Pancreas (tissue), 10 donors: ENCODE data around the gene VIP. TPM values are rescaled to one million over a fixed set of nuclear protein-coding genes. Genes with fewer than 3 reads are reported as not detected.

Experiments
- ATAC-seq, 4 donors: fragments of 200-7000 bp; cut with Tn5 transposase; one replicate each; pipeline versions ENCODE4 v1.8.0 to v1.9.1; 2020; ENCODE audit warnings: mild to moderate bottlenecking in 4 of 4, moderate library complexity in 4 of 4
- DNase-seq, 6 donors: peaks; one replicate each; pipeline ENCODE4 v3.0.0-alpha.2; 2020
- FAIRE-seq: peaks from 2 replicates; lab custom pipeline; 2012; peaks lifted over from hg19 to GRCh38; lab: Jason Lieb, UNC
- H3K27ac ChIP-seq, 4 donors: fragments of 200-600 bp; sonication (generic); 1 replicate in 3 of 4; 2 replicates in 1 of 4; pipeline versions ENCODE4 v1.5.0 to v1.8.0; 2020
- H3K27me3 ChIP-seq, 4 donors: fragments of 200-600 bp; one replicate each; pipeline ENCODE4 v1.8.0; 2021
- H3K36me3 ChIP-seq, 3 donors: fragments of 200-600 bp; sonication (generic) in 1 of 3; one replicate each; pipeline versions ENCODE4 v1.5.0 to v1.8.0; 2020 to 2021
- H3K4me1 ChIP-seq, 3 donors: fragments of 200-600 bp; one replicate each; pipeline ENCODE4 v1.8.0; 2021
- H3K4me3 ChIP-seq, 4 donors: fragments of 200-600 bp; sonication (generic) in 2 of 4; one replicate each; pipeline versions ENCODE4 v1.5.0 to v1.8.0; 2020 to 2021
- H3K9me3 ChIP-seq, 4 donors: fragments of 200-600 bp; one replicate each; pipeline ENCODE4 v1.8.0; 2021
- WGBS, 2 donors: extraction: QIAGEN DNeasy Blood & Tissue Kit; methylation state at CpG; one replicate each; pipeline ENCODE4 v1.1.7; 2013; 5-methylcytosine and 5-hydroxymethylcytosine counted together
- intact Hi-C, 3 donors: fragments of 100-400 bp; cut with DNase I; formaldehyde crosslinking; loops; one replicate each; pipeline versions ENCODE4 v1.11.1 to v1.14.2; 2022
- polyA plus RNA-seq, 2 donors: library from polyadenylated mRNA; stranded (reverse); fragments of 200-250 nt; gene quantifications; one replicate each; pipeline ENCODE4 v1.2.3, GENCODE V29; 2013
- total RNA-seq, 6 donors: library from RNA; stranded (reverse); fragmentation: NEBNext Ultra II Directional in 4 of 6; extraction: Animal tissue kit (Norgen Biotek cat#: 25700) in 4 of 6; gene quantifications; one replicate each; pipeline versions ENCODE4 v1.2.1 to v1.2.4, GENCODE V29; 2021 to 2023
- TF ChIP-seq, protein P1 (sequence below), 4 donors: fragments of 200-600 bp; sonication (generic) in 3 of 4; IDR thresholded peaks; one replicate each; pipeline versions ENCODE4 v1.5.0 to v1.8.0; 2021; ENCODE audit warnings: antibody characterized with exemption in 4 of 4
- donor health status: healthy with polysubstance abuse.
- donor health status: DM: no; HTN: no; CAD: no; lungs with moderate emphysema.
- donor health status: DM: no; HTN: no; CAD: no.
- donor health status: control.
- donor health status: control.
- donor health status: Bipolar disorder and iron deficiency.
- donor health status: DM: yes; HTN: yes; CAD: no.
- donor health status: DM: no; HTN: no; CAD: no.
- donor health status: DM: no; HTN: no; CAD: no.
- donor health status: DM: yes; HTN: yes; CAD: no.

Gene VIP
- total and polyA plus RNA-seq, 8 donors, result 0.12 to 28.1 (median 1.7) TPM; not detected in 1

DNA sequence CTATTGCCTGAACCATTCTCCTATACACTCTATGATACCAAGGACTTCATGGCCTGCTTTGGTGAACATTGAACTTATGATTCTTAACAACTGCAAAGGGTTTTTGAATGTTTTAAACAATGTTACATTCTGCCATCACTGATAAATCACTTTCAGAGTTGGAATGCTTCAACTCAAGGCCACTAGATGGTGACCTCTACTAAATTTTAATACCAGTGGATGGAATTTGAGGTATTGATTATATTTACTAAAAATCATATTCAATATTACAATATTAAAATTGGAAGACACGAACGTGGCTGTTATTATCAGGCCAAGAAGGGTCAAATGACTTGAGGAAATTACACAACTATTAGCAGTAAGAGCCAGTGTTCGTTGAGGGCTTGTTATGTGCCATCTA, 34.3 kb upstream of the VIP start:
- Histone ChIP-seq H3K27me3 (no peaks in the 10 kb centered on the region), H3K36me3 (no peaks in the 10 kb centered on the region), H3K9me3 (no peaks in the 10 kb centered on the region), H3K4me3 (no peak overlapping the region), H3K4me1 (no peaks in the 10 kb centered on the region), H3K27ac (no peak overlapping the region)
- FAIRE-seq (no peak), DNase-seq (no peak), ATAC-seq (no peak)
- TF ChIP-seq, protein P1, sequence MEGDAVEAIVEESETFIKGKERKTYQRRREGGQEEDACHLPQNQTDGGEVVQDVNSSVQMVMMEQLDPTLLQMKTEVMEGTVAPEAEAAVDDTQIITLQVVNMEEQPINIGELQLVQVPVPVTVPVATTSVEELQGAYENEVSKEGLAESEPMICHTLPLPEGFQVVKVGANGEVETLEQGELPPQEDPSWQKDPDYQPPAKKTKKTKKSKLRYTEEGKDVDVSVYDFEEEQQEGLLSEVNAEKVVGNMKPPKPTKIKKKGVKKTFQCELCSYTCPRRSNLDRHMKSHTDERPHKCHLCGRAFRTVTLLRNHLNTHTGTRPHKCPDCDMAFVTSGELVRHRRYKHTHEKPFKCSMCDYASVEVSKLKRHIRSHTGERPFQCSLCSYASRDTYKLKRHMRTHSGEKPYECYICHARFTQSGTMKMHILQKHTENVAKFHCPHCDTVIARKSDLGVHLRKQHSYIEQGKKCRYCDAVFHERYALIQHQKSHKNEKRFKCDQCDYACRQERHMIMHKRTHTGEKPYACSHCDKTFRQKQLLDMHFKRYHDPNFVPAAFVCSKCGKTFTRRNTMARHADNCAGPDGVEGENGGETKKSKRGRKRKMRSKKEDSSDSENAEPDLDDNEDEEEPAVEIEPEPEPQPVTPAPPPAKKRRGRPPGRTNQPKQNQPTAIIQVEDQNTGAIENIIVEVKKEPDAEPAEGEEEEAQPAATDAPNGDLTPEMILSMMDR (IDR thresholded peaks at IDR 0.05), result no peak
- WGBS, 2 donors, result 22 to 42% methylated on average over 3 of the region's 3 CpGs
- intact Hi-C loops, result no loop called here

DNA sequence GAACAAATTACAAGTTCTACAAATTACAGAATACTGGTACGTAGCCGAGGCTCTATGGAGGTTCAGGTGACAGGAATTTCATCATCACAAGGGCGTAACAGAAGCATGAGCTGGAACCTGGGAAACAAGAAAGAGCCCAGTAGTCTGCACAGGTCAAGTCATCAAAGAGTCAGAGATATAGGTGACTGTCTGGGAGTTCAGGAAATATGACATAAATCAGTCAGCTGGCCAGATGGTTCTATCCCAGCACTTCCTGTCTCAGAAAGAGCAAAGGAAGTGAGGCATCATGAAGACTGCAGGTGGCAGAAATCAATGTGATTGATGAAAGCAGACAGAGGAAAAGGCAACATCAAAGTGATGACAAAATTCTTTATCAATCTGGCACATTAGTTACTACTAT, 29.6 kb upstream of the VIP start:
- ATAC-seq, result no peak
- no peak overlapping the region for H3K27ac ChIP-seq
- 38 to 56% methylated on average over 3 of the region's 3 CpGs for WGBS, 2 donors
- H3K36me3 ChIP-seq, result no peaks in the 10 kb centered on the region
- TF ChIP-seq, protein P1 (IDR thresholded peaks at IDR 0.05), result no peak
- DNase-seq, result no peak
- FAIRE-seq, result no peak
- H3K4me1 ChIP-seq, result no peaks in the 10 kb centered on the region
- no peaks in the 10 kb centered on the region for H3K9me3 ChIP-seq
- intact Hi-C loops, result no loop called here
- H3K27me3 ChIP-seq, result peaks cover 0 to 8% (median 0%) of the 10 kb centered on the region in 4 donors
- H3K4me3 ChIP-seq, result no peak overlapping the region

DNA sequence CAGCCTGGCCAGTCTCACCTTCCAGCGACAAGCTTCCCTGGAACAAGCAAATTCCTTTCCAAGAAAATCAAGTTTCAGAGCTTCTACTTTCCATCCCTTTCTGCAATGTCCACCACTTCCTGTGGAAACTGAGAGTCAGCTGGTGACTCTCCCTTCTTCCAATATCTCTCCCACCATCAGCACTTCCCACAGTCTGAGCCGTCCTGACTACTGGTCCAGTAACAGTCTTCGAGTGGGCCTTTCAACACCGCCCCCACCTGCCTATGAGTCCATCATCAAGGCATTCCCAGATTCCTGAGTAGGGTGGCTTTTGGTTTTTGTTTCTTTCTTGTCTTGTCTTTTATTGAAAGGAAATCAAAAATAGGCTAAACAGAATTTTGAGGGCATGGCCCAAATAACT, 28.6 kb upstream of the VIP start:
- Histone ChIP-seq H3K4me1 (no peaks in the 10 kb centered on the region), H3K27me3 (peaks cover 0 to 8% (median 0%) of the 10 kb centered on the region in 4 donors), H3K9me3 (no peaks in the 10 kb centered on the region), H3K36me3 (no peaks in the 10 kb centered on the region), H3K27ac (no peak overlapping the region), H3K4me3 (no peak overlapping the region)
- FAIRE-seq (no peak), DNase-seq (no peak), ATAC-seq (no peak)
- WGBS, 2 donors, result 72 to 85% methylated on average over 4 of the region's 4 CpGs
- intact Hi-C loops, result no loop called here
- TF ChIP-seq, protein P1 (IDR thresholded peaks at IDR 0.05), result no peak

DNA sequence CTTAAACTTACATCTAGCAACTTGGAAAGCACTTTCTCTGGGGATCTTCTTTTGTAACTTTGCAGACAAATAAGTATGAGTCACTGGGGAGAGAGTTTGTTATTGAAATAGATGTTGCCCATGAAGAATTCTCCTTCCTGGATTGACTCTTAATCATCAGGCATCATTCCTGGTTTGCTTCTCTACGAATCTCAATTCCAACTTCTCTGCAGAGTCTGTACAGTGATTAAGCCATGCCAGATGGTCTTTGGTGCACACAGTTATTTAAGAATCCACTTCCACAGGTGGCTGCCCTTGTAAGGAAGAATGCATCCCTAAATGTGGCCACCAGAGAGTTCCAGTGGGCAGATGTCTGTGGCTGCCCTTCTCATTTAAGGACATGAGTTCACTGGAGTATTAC, 27.2 kb upstream of the VIP start:
- ATAC-seq (no peak), FAIRE-seq (no peak), DNase-seq (no peak)
- Histone ChIP-seq H3K27ac (no peak overlapping the region), H3K27me3 (peaks cover 0 to 8% (median 0%) of the 10 kb centered on the region in 4 donors), H3K4me3 (no peak overlapping the region), H3K4me1 (no peaks in the 10 kb centered on the region), H3K36me3 (no peaks in the 10 kb centered on the region), H3K9me3 (no peaks in the 10 kb centered on the region)
- 38 to 53% methylated on average over 1 of the region's 1 CpG for WGBS, 2 donors
- intact Hi-C loops, result no loop called here
- TF ChIP-seq, protein P1 (IDR thresholded peaks at IDR 0.05), result no peak

DNA sequence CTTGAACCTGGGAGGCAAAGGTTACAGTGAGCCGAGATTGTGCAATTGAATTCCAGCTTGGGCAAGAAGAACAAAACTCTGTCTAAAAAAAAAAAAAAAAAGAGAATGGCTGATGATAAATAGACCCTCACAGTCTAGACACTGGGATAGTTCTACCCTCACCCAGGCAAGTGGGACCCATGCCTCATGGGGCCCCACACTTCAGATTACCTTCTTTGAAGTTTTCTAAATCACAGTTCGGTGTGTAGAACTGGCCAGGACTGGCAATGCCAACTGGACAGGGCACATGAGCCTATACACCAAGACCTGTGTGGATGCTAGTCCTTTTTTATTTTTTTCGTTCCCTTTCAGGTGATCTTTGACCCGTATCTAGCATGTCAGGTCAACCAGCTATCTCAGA, 24.3 kb upstream of the VIP start:
- 43 to 76% methylated on average over 4 of the region's 4 CpGs for WGBS, 2 donors
- ATAC-seq, result no peak

More for the DNA sequence above, 24.3 kb upstream of the VIP start:
- Histone ChIP-seq H3K4me3 (no peak overlapping the region), H3K4me1 (no peaks in the 10 kb centered on the region), H3K9me3 (no peaks in the 10 kb centered on the region), H3K27ac (no peak overlapping the region), H3K27me3 (peaks cover 0 to 8% (median 0%) of the 10 kb centered on the region in 4 donors), H3K36me3 (no peaks in the 10 kb centered on the region)
- DNase-seq (no peak), FAIRE-seq (no peak)
- TF ChIP-seq, protein P1 (IDR thresholded peaks at IDR 0.05), result no peak
- intact Hi-C loops, result no loop called here
